Measurements from ENCODE around the gene PELI1. TPM values are rescaled to one million over a fixed set of nuclear protein-coding genes. Genes with fewer than 3 reads are reported as not detected.

The PELI1 gene
- polyA plus RNA-seq, 1 donor from 2014 or later, result 23.9 TPM

GRCh38 chr2:64063924-64064331 is 80.3 kb downstream of the PELI1 start:
- Mint-ChIP-seq H3K27me3 (no peaks in the 10 kb centered on the region), H3K4me3 (peak overlapping the region in 2 of 4 donors; percentile 23 to 38), H3K9me3 (no peaks in the 10 kb centered on the region), H3K36me3 (peaks cover 3% of the 10 kb centered on the region), H3K4me1 (peaks cover 15 to 24% (median 19%) of the 10 kb centered on the region in 3 donors), H3K27ac (no peak overlapping the region)

GRCh38 chr2:64063454-64063853 is 80.8 kb downstream of the PELI1 start:
- Mint-ChIP-seq H3K27ac (peak overlapping the region in 1 of 3 donors; percentile 47), H3K27me3 (no peaks in the 10 kb centered on the region), H3K9me3 (no peaks in the 10 kb centered on the region), H3K36me3 (peaks cover 3% of the 10 kb centered on the region), H3K4me3 (peak overlapping the region in 2 of 4 donors; percentile 23 to 38), H3K4me1 (peaks cover 15 to 24% (median 19%) of the 10 kb centered on the region in 3 donors)

- no peaks in the 10 kb centered on the region for H3K9me3 Mint-ChIP-seq
- H3K27ac Mint-ChIP-seq, result no peak overlapping the region
- peaks cover 15 to 24% (median 19%) of the 10 kb centered on the region in 3 donors for H3K4me1 Mint-ChIP-seq
- peak overlapping the region in 1 of 4 donors; percentile 46 for H3K4me3 Mint-ChIP-seq
- H3K27me3 Mint-ChIP-seq, result no peaks in the 10 kb centered on the region
- H3K36me3 Mint-ChIP-seq, result peaks cover 5% of the 10 kb centered on the region
Measured at GRCh38 chr2:64062840-64063239, 81.4 kb downstream of the PELI1 start.

- Mint-ChIP-seq H3K4me1 (peaks cover 15 to 25% (median 22%) of the 10 kb centered on the region in 3 donors), H3K36me3 (peaks cover 4% of the 10 kb centered on the region), H3K9me3 (no peaks in the 10 kb centered on the region), H3K27ac (no peak overlapping the region), H3K27me3 (no peaks in the 10 kb centered on the region), H3K4me3 (no peak overlapping the region)
Measured at GRCh38 chr2:64059270-64059669, 85.0 kb downstream of the PELI1 start.

GRCh38 chr2:64056021-64056420 is 88.2 kb downstream of the PELI1 start:
- no peaks in the 10 kb centered on the region for H3K27me3 Mint-ChIP-seq

GRCh38 chr2:64054161-64054915 is 89.9 kb downstream of the PELI1 start:
- peaks cover 14 to 31% (median 31%) of the 10 kb centered on the region in 3 donors for H3K4me1 Mint-ChIP-seq
- H3K4me3 Mint-ChIP-seq, result no peak overlapping the region
- H3K27ac Mint-ChIP-seq, result peak overlapping the region in 1 of 3 donors; percentile 8

More at GRCh38 chr2:64056021-64056420, 88.2 kb downstream of the PELI1 start:
- Mint-ChIP-seq H3K27ac (no peak overlapping the region), H3K4me3 (no peak overlapping the region), H3K9me3 (no peaks in the 10 kb centered on the region), H3K36me3 (peaks cover 6% of the 10 kb centered on the region), H3K4me1 (peaks cover 10 to 25% (median 24%) of the 10 kb centered on the region in 3 donors)

GRCh38 chr2:64052463-64053241 is 91.6 kb downstream of the PELI1 start:
- Mint-ChIP-seq H3K4me3 (no peak overlapping the region), H3K4me1 (peaks cover 14 to 32% (median 31%) of the 10 kb centered on the region in 3 donors), H3K9me3 (no peaks in the 10 kb centered on the region), H3K27me3 (no peaks in the 10 kb centered on the region), H3K27ac (no peak overlapping the region), H3K36me3 (peaks cover 4% of the 10 kb centered on the region)

More at GRCh38 chr2:64054161-64054915, 89.9 kb downstream of the PELI1 start:
- no peaks in the 10 kb centered on the region for H3K9me3 Mint-ChIP-seq
- peaks cover 6% of the 10 kb centered on the region for H3K36me3 Mint-ChIP-seq
- H3K27me3 Mint-ChIP-seq, result no peaks in the 10 kb centered on the region

- peaks cover 14 to 29% (median 24%) of the 10 kb centered on the region in 3 donors for H3K4me1 Mint-ChIP-seq
- H3K9me3 Mint-ChIP-seq, result no peaks in the 10 kb centered on the region
- no peak overlapping the region for H3K4me3 Mint-ChIP-seq
- peaks cover 2% of the 10 kb centered on the region for H3K36me3 Mint-ChIP-seq
- no peaks in the 10 kb centered on the region for H3K27me3 Mint-ChIP-seq
- peak overlapping the region in 1 of 3 donors; percentile 3 for H3K27ac Mint-ChIP-seq
Measured at GRCh38 chr2:64049633-64050220, 94.5 kb downstream of the PELI1 start.

- no peaks in the 10 kb centered on the region for H3K27me3 Mint-ChIP-seq
- no peak overlapping the region for H3K27ac Mint-ChIP-seq
- H3K4me1 Mint-ChIP-seq, result peaks cover 6 to 8% (median 6%) of the 10 kb centered on the region in 3 donors
- no peaks in the 10 kb centered on the region for H3K9me3 Mint-ChIP-seq
- no peaks in the 10 kb centered on the region for H3K36me3 Mint-ChIP-seq
- H3K4me3 Mint-ChIP-seq, result no peak overlapping the region
Measured at GRCh38 chr2:64045938-64046337, 98.3 kb downstream of the PELI1 start.

Other genes starting within 250 kb of the PELI1 start
- 5.2 TPM for gene VPS54, start 125.0 kb downstream of the PELI1 start, polyA plus RNA-seq

All from IgD-negative memory B cell (primary cell).